Suprapubic skin (tissue), 4 donors: ENCODE data around the gene RPL10A. TPM values are rescaled to one million over a fixed set of nuclear protein-coding genes. Genes with fewer than 3 reads are reported as not detected.
A peak's percentile ranks its signal among the peaks of the same experiment; 100 is the strongest.

Source experiments
- DNase-seq, 2 donors: peaks; one replicate each; pipeline ENCODE4 v3.0.0-alpha.2; 2019; ENCODE audit warnings: low spot score in 2 of 2
- H3K27ac ChIP-seq: fragments of 200-600 bp; sonication (generic); one replicate; pipeline ENCODE4 v1.5.1; 2019
- H3K27me3 ChIP-seq: fragments of 200-600 bp; sonication (generic); one replicate; pipeline ENCODE4 v1.5.1; 2019
- H3K36me3 ChIP-seq: fragments of 200-600 bp; sonication (generic); one replicate; pipeline ENCODE4 v1.5.1; 2019
- H3K4me1 ChIP-seq: fragments of 200-600 bp; sonication (generic); one replicate; pipeline ENCODE4 v1.5.1; 2019
- H3K4me3 ChIP-seq: fragments of 200-600 bp; sonication (generic); one replicate; pipeline ENCODE4 v1.5.1; 2019; ENCODE audit warnings: mild to moderate bottlenecking
- H3K9me3 ChIP-seq: fragments of 200-600 bp; sonication (generic); one replicate; pipeline ENCODE4 v1.5.1; 2019
- CTCF ChIP-seq, 2 donors: fragments of 200-600 bp in 1 of 2; fragments of 450-650 bp in 1 of 2; sonication (generic) in 1 of 2; IDR thresholded peaks; one replicate each; pipeline ENCODE4 v1.5.1; 2016 to 2019; ENCODE audit warnings: antibody characterized with exemption in 2 of 2, mild to moderate bottlenecking in 1 of 2, moderate library complexity in 1 of 2
- EP300 ChIP-seq: sonication (generic); formaldehyde crosslinking; IDR thresholded peaks from one replicate; pipeline ENCODE4 v1.6.1; 2017; ENCODE audit warnings: antibody characterized with exemption
- POLR2A ChIP-seq, 2 donors: fragments of 450-650 bp; IDR thresholded peaks; one replicate each; pipeline ENCODE4 v1.6.1; 2017; ENCODE audit warnings: antibody characterized with exemption in 2 of 2, mild to moderate bottlenecking in 2 of 2, moderate library complexity in 2 of 2
- POLR2AphosphoS5 ChIP-seq, 3 donors: sonication (generic); formaldehyde crosslinking; IDR thresholded peaks; one replicate each; pipeline ENCODE4 v1.6.1; 2017; ENCODE audit warnings: antibody characterized with exemption in 3 of 3
- WGBS: methylation state at CpG from one replicate; pipeline ENCODE4 v1.1.5; 2018; 5-methylcytosine and 5-hydroxymethylcytosine counted together
- total RNA-seq, 4 donors: library from RNA; depleted of rRNA; stranded (reverse); fragments of >200 nt; gene quantifications; one replicate each; pipeline ENCODE4 v1.1.0, GENCODE V29; 2016

Gene RPL10A
- total RNA-seq, 4 donors from 2014 or later, result 1,092 to 2,148 (median 1,858) TPM

GRCh38 chr6:35469751-35470662 lies 1.8 kb downstream of the RPL10A start:
- peak in 1 of 2 donors; percentile 65 for DNase-seq
- Histone ChIP-seq H3K36me3 (peaks cover 52% of the 10 kb centered on the region), H3K4me3 (peak overlapping the region; percentile 87), H3K9me3 (no peaks in the 10 kb centered on the region), H3K27ac (peak overlapping the region; percentile 95), H3K27me3 (no peaks in the 10 kb centered on the region), H3K4me1 (peaks cover 49% of the 10 kb centered on the region)
- 36% methylated on average over 16 of the region's 18 CpGs for WGBS
- no peak for TF ChIP-seq EP300
- no peak for TF ChIP-seq POLR2AphosphoS5 (IDR thresholded peaks at IDR 0.05)
- no peak for TF ChIP-seq CTCF (IDR thresholded peaks at IDR 0.05)
- TF ChIP-seq POLR2A (IDR thresholded peaks at IDR 0.05), result no peak

- Histone ChIP-seq H3K4me3 (peak overlapping the region; percentile 87), H3K27me3 (no peaks in the 10 kb centered on the region), H3K9me3 (no peaks in the 10 kb centered on the region), H3K4me1 (peaks cover 49% of the 10 kb centered on the region), H3K36me3 (peaks cover 55% of the 10 kb centered on the region), H3K27ac (no peak overlapping the region)
- 57% methylated on average over 3 of the region's 3 CpGs for WGBS
- DNase-seq, result no peak
- TF ChIP-seq EP300 (no peak), POLR2A (IDR thresholded peaks at IDR 0.05) (no peak), POLR2AphosphoS5 (IDR thresholded peaks at IDR 0.05) (no peak), CTCF (IDR thresholded peaks at IDR 0.05) (no peak)
These were observed 2.5 kb downstream of the RPL10A start for GRCh38 chr6:35470663-35471120.

- Histone ChIP-seq H3K36me3 (peaks cover 50% of the 10 kb centered on the region), H3K9me3 (no peaks in the 10 kb centered on the region), H3K27me3 (no peaks in the 10 kb centered on the region), H3K4me3 (peak overlapping the region; percentile 1), H3K27ac (peak overlapping the region; percentile 38), H3K4me1 (peaks cover 49% of the 10 kb centered on the region)
- no peak for DNase-seq
- no peak for TF ChIP-seq POLR2AphosphoS5 (IDR thresholded peaks at IDR 0.05)
- no peak for TF ChIP-seq EP300
- TF ChIP-seq POLR2A (IDR thresholded peaks at IDR 0.05), result no peak
- no peak for TF ChIP-seq CTCF (IDR thresholded peaks at IDR 0.05)
- WGBS, result 53% methylated on average over 7 of the region's 8 CpGs
These were observed 3.7 kb downstream of the RPL10A start for GRCh38 chr6:35471836-35472345.

- no peak for TF ChIP-seq POLR2A (IDR thresholded peaks at IDR 0.05)
- Histone ChIP-seq H3K27me3 (no peaks in the 10 kb centered on the region), H3K4me3 (no peak overlapping the region), H3K27ac (no peak overlapping the region), H3K36me3 (peaks cover 62% of the 10 kb centered on the region), H3K9me3 (no peaks in the 10 kb centered on the region), H3K4me1 (peaks cover 40% of the 10 kb centered on the region)
- no peak for DNase-seq
- WGBS, result 85% methylated on average over 9 of the region's 9 CpGs
These were observed 5.1 kb downstream of the RPL10A start for GRCh38 chr6:35473075-35473849.

GRCh38 chr6:35473850-35474130 lies 5.6 kb downstream of the RPL10A start:
- H3K36me3 ChIP-seq, result peaks cover 67% of the 10 kb centered on the region
- TF ChIP-seq EP300 (no peak), CTCF (IDR thresholded peaks at IDR 0.05) (no peak), POLR2A (IDR thresholded peaks at IDR 0.05) (no peak), POLR2AphosphoS5 (IDR thresholded peaks at IDR 0.05) (no peak)
- H3K4me3 ChIP-seq, result no peak overlapping the region
- peaks cover 40% of the 10 kb centered on the region for H3K4me1 ChIP-seq
- DNase-seq, result no peak
- H3K27me3 ChIP-seq, result no peaks in the 10 kb centered on the region
- H3K9me3 ChIP-seq, result no peaks in the 10 kb centered on the region
- H3K27ac ChIP-seq, result no peak overlapping the region
